ENCODE data around the gene NEK6. TPM values are rescaled to one million over a fixed set of nuclear protein-coding genes. Genes with fewer than 3 reads are reported as not detected.

NEK6 gene
- total and polyA plus RNA-seq, 7 experiments from 2014 or later: 0.43 to 32.8 (median 2.3) TPM

- Histone ChIP-seq H3K36me3 (ENCODE audit: control insufficient read depth in 2 of 3, insufficient read depth in 3 of 3, low read length in 3 of 3) (peaks cover 0 to 16% (median 3%) of the 10 kb centered on the region in 3 experiments), H3K27ac (ENCODE audit: low read depth, low read length) (no peak overlapping the region), H3K9me3 (ENCODE audit: control insufficient read depth in 2 of 3, low read length in 3 of 3) (no peaks in the 10 kb centered on the region), H3K4me3 (ENCODE audit: low read length) (no peak overlapping the region), H3K27me3 (ENCODE audit: control insufficient read depth in 2 of 2, insufficient read depth in 2 of 2, low read length in 2 of 2) (no peaks in the 10 kb centered on the region), H3K4me1 (ENCODE audit: control insufficient read depth in 2 of 2, insufficient read depth in 2 of 2, low read length in 2 of 2) (no peaks in the 10 kb centered on the region)
- Mint-ChIP-seq H3K27ac (peak overlapping the region in 1 of 9 donors; percentile 11), H3K4me1 (peaks cover 3 to 44% (median 23%) of the 10 kb centered on the region in 7 donors), H3K36me3 (peaks cover 4 to 48% (median 22%) of the 10 kb centered on the region in 5 donors), H3K4me3 (no peak overlapping the region), H3K27me3 (no peaks in the 10 kb centered on the region), H3K9me3 (peaks cover 0 to 4% (median 0%) of the 10 kb centered on the region in 11 donors)
- ChIA-PET CTCF (no interaction called here), POLR2A (no interaction called here)
- ATAC-seq: no peak
- no peak for DNase-seq
- intact Hi-C loops (cut with micrococcal nuclease): no loop called here
Measured at GRCh38 chr9:124377551-124378406, 120.0 kb downstream of the NEK6 start.

- Mint-ChIP-seq H3K4me1 (peaks cover 5 to 32% (median 12%) of the 10 kb centered on the region in 7 donors), H3K36me3 (peaks cover 4 to 58% (median 17%) of the 10 kb centered on the region in 5 donors), H3K4me3 (no peak overlapping the region), H3K27me3 (no peaks in the 10 kb centered on the region), H3K9me3 (peaks cover 0 to 1% (median 0%) of the 10 kb centered on the region in 11 donors), H3K27ac (peak overlapping the region in 1 of 9 donors; percentile 54)
- intact Hi-C loops (cut with micrococcal nuclease): no loop called here
- CTCF ChIA-PET: no interaction called here
- Histone ChIP-seq H3K4me1 (ENCODE audit: control insufficient read depth in 2 of 2, insufficient read depth in 2 of 2, low read length in 2 of 2) (no peaks in the 10 kb centered on the region), H3K36me3 (ENCODE audit: control insufficient read depth in 2 of 3, insufficient read depth in 3 of 3, low read length in 3 of 3) (peaks cover 0 to 40% (median 3%) of the 10 kb centered on the region in 3 experiments), H3K4me3 (ENCODE audit: low read length) (no peak overlapping the region), H3K27me3 (ENCODE audit: control insufficient read depth in 2 of 2, insufficient read depth in 2 of 2, low read length in 2 of 2) (no peaks in the 10 kb centered on the region), H3K27ac (ENCODE audit: low read depth, low read length) (no peak overlapping the region), H3K9me3 (ENCODE audit: control insufficient read depth in 2 of 3, low read length in 3 of 3) (no peaks in the 10 kb centered on the region)
- DNase-seq (no peak), ATAC-seq (peak; percentile 63)
- POLR2A ChIA-PET: no interaction called here
Measured at GRCh38 chr9:124381170-124381945, 123.6 kb downstream of the NEK6 start.

GRCh38 chr9:124384210-124384609 lies 126.5 kb downstream of the NEK6 start:
- Mint-ChIP-seq H3K9me3 (peaks cover 0 to 1% (median 0%) of the 10 kb centered on the region in 11 donors), H3K4me3 (no peak overlapping the region), H3K27ac (no peak overlapping the region), H3K4me1 (peaks cover 16 to 36% (median 28%) of the 10 kb centered on the region in 7 donors), H3K27me3 (no peaks in the 10 kb centered on the region), H3K36me3 (peaks cover 7 to 38% (median 10%) of the 10 kb centered on the region in 5 donors)
- Histone ChIP-seq H3K36me3 (ENCODE audit: control insufficient read depth in 2 of 3, insufficient read depth in 3 of 3, low read length in 3 of 3) (peaks cover 0 to 40% (median 3%) of the 10 kb centered on the region in 3 experiments), H3K27ac (ENCODE audit: low read depth, low read length) (no peak overlapping the region), H3K27me3 (ENCODE audit: control insufficient read depth in 2 of 2, insufficient read depth in 2 of 2, low read length in 2 of 2) (no peaks in the 10 kb centered on the region), H3K4me1 (ENCODE audit: control insufficient read depth in 2 of 2, insufficient read depth in 2 of 2, low read length in 2 of 2) (no peaks in the 10 kb centered on the region), H3K4me3 (ENCODE audit: low read length) (no peak overlapping the region), H3K9me3 (ENCODE audit: control insufficient read depth in 2 of 3, low read length in 3 of 3) (no peaks in the 10 kb centered on the region)
- POLR2A ChIA-PET: no interaction called here
- intact Hi-C loops (cut with micrococcal nuclease): no loop called here
- DNase-seq: no peak
- ATAC-seq: no peak
- CTCF ChIA-PET: no interaction called here

- ATAC-seq (no peak), DNase-seq (no peak)
- peaks cover 0 to 1% (median 0%) of the 10 kb centered on the region in 11 donors for H3K9me3 Mint-ChIP-seq
- H3K27me3 Mint-ChIP-seq: no peaks in the 10 kb centered on the region
- H3K4me1 Mint-ChIP-seq: peaks cover 21 to 40% (median 34%) of the 10 kb centered on the region in 7 donors
- H3K9me3 ChIP-seq (ENCODE audit: control insufficient read depth in 2 of 3, low read length in 3 of 3): no peaks in the 10 kb centered on the region
- POLR2A ChIA-PET: no interaction called here
- H3K27ac Mint-ChIP-seq: peak overlapping the region in 1 of 9 donors; percentile 15
- no peaks in the 10 kb centered on the region for H3K4me1 ChIP-seq (ENCODE audit: control insufficient read depth in 2 of 2, insufficient read depth in 2 of 2, low read length in 2 of 2)
- CTCF ChIA-PET: no interaction called here
- no peak overlapping the region for H3K27ac ChIP-seq (ENCODE audit: low read depth, low read length)
- intact Hi-C loops (cut with micrococcal nuclease): no loop called here
- H3K36me3 Mint-ChIP-seq: peaks cover 7 to 40% (median 9%) of the 10 kb centered on the region in 5 donors
- H3K4me3 Mint-ChIP-seq: no peak overlapping the region
- H3K4me3 ChIP-seq (ENCODE audit: low read length): no peak overlapping the region
- peaks cover 0 to 34% (median 3%) of the 10 kb centered on the region in 3 experiments for H3K36me3 ChIP-seq (ENCODE audit: control insufficient read depth in 2 of 3, insufficient read depth in 3 of 3, low read length in 3 of 3)
- H3K27me3 ChIP-seq (ENCODE audit: control insufficient read depth in 2 of 2, insufficient read depth in 2 of 2, low read length in 2 of 2): no peaks in the 10 kb centered on the region
Measured at GRCh38 chr9:124384846-124385245, 127.1 kb downstream of the NEK6 start.

- intact Hi-C loops (cut with micrococcal nuclease): loop anchor here in 1 of 2 donors (2.0 kb wide), 1 partner anchor 257 kb away; no protein-coding TSS in a partner anchor
- no peak overlapping the region for H3K4me3 Mint-ChIP-seq
- CTCF ChIA-PET: interaction anchor here (0.7 kb wide), 1 partner anchor 16 kb away, joined by 3 read pairs; no protein-coding TSS in a partner anchor
Measured at GRCh38 chr9:124385623-124386022, 127.9 kb downstream of the NEK6 start.

GRCh38 chr9:124386201-124386600 lies 128.5 kb downstream of the NEK6 start:
- ATAC-seq (no peak), DNase-seq (no peak)
- POLR2A ChIA-PET: no interaction called here
- Histone ChIP-seq H3K27me3 (ENCODE audit: control insufficient read depth in 2 of 2, insufficient read depth in 2 of 2, low read length in 2 of 2) (no peaks in the 10 kb centered on the region), H3K9me3 (ENCODE audit: control insufficient read depth in 2 of 3, low read length in 3 of 3) (no peaks in the 10 kb centered on the region), H3K4me3 (ENCODE audit: low read length) (no peak overlapping the region), H3K27ac (ENCODE audit: low read depth, low read length) (no peak overlapping the region), H3K36me3 (ENCODE audit: control insufficient read depth in 2 of 3, insufficient read depth in 3 of 3, low read length in 3 of 3) (peaks cover 0 to 32% (median 0%) of the 10 kb centered on the region in 3 experiments), H3K4me1 (ENCODE audit: control insufficient read depth in 2 of 2, insufficient read depth in 2 of 2, low read length in 2 of 2) (no peaks in the 10 kb centered on the region)
- CTCF ChIA-PET: interaction anchor here (0.7 kb wide), 1 partner anchor 16 kb away, joined by 3 read pairs; no protein-coding TSS in a partner anchor
- peaks cover 0 to 1% (median 0%) of the 10 kb centered on the region in 11 donors for H3K9me3 Mint-ChIP-seq
- no peak overlapping the region for H3K4me3 Mint-ChIP-seq
- H3K36me3 Mint-ChIP-seq: peaks cover 4 to 44% (median 9%) of the 10 kb centered on the region in 5 donors
- H3K27me3 Mint-ChIP-seq: no peaks in the 10 kb centered on the region
- no peak overlapping the region for H3K27ac Mint-ChIP-seq
- H3K4me1 Mint-ChIP-seq: peaks cover 24 to 52% (median 44%) of the 10 kb centered on the region in 7 donors
- intact Hi-C loops (cut with micrococcal nuclease): loop anchor here in 1 of 2 donors (2.0 kb wide), 1 partner anchor 257 kb away; no protein-coding TSS in a partner anchor

More at GRCh38 chr9:124385623-124386022, 127.9 kb downstream of the NEK6 start:
- peaks cover 4 to 40% (median 9%) of the 10 kb centered on the region in 5 donors for H3K36me3 Mint-ChIP-seq
- Histone ChIP-seq H3K4me3 (ENCODE audit: low read length) (no peak overlapping the region), H3K4me1 (ENCODE audit: control insufficient read depth in 2 of 2, insufficient read depth in 2 of 2, low read length in 2 of 2) (no peaks in the 10 kb centered on the region), H3K27ac (ENCODE audit: low read depth, low read length) (no peak overlapping the region), H3K9me3 (ENCODE audit: control insufficient read depth in 2 of 3, low read length in 3 of 3) (no peaks in the 10 kb centered on the region), H3K27me3 (ENCODE audit: control insufficient read depth in 2 of 2, insufficient read depth in 2 of 2, low read length in 2 of 2) (no peaks in the 10 kb centered on the region), H3K36me3 (ENCODE audit: control insufficient read depth in 2 of 3, insufficient read depth in 3 of 3, low read length in 3 of 3) (peaks cover 0 to 32% (median 0%) of the 10 kb centered on the region in 3 experiments)
- peaks cover 0 to 1% (median 0%) of the 10 kb centered on the region in 11 donors for H3K9me3 Mint-ChIP-seq
- POLR2A ChIA-PET: no interaction called here
- H3K27me3 Mint-ChIP-seq: no peaks in the 10 kb centered on the region
- peaks cover 21 to 47% (median 38%) of the 10 kb centered on the region in 7 donors for H3K4me1 Mint-ChIP-seq
- no peak overlapping the region for H3K27ac Mint-ChIP-seq
- no peak for ATAC-seq
- DNase-seq: no peak
